Measurements from ENCODE around the gene RIBC2.
"Not testable (repeated sequence)": the region's sequence is repeated elsewhere in the genome, so short reads cannot be mapped to it uniquely, and the experiment has no call there.

The RIBC2 gene, protein sequence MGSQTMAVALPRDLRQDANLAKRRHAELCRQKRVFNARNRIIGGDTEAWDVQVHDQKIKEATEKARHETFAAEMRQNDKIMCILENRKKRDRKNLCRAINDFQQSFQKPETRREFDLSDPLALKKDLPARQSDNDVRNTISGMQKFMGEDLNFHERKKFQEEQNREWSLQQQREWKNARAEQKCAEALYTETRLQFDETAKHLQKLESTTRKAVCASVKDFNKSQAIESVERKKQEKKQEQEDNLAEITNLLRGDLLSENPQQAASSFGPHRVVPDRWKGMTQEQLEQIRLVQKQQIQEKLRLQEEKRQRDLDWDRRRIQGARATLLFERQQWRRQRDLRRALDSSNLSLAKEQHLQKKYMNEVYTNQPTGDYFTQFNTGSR

DNA sequence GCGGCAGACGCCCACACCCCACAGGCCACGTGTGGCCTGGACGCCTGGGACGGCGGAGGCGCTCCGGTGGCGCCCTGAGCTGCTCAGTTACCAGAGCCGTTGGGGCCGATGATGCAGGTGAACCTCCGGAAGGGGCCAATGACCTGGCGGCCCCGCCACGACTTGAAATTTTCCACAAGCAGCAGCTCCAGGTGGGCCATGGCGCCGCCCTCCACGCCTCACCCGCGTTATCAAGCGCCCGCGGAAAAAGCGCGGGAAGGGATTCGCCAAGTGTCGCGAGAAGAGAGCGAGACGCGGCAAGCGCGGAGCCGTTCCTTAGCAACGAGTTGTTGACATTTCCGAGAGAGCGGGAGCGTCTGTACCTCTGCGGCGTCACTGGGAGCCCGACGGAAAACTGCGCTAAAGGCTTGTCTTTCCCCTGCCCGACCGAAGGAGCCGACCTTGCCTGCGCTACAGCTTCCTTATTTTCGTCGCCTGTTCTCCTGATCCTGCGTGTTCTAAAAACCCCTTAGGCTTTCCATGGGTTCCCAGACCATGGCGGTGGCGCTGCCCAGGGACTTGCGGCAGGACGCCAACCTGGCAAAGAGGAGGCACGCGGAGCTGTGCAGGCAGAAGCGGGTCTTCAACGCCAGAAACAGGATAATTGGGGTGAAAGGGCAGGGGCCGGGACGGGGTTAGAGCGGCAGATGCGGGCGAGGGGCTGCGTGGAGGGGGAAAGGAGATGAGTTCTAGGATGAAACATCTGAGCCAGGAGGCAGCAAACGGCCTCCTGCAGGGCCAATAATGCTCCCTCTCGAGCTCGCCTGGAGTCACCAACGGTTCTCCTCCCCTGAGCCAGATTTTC is at the start of gene RIBC2, which contains the start of gene SMC1B:
RIBC2 (plus strand) TSS at position 326 of the 844 bp plus-strand sequence; CDS start at position 520, 194 bp downstream.
SMC1B (minus strand) TSS at position 232 of the 844 bp plus-strand sequence; CDS start at position 200, 32 bp downstream.
- peak; percentile 68 for DNase-seq

DNA sequence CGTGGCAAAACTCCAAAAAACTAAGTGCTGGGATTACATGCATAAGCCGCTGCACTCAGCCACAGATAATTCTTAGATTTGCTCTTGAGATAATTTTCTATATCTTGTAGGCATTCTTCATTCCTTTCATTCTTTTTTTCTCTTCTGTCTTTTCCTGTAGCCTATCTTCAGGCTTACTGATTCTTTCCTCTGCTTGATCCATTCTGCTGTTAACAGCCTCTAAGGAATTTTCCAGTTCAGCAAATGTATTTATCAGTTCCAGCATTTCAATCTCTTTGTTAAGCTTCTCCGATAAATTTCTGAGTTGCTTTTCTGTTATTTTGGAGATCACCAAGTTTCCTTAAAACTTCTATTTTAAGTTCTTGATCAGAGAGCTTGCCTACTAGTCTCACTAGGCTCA is 46.8 kb upstream of the RIBC2 start:
- DNase-seq: no peak

DNA sequence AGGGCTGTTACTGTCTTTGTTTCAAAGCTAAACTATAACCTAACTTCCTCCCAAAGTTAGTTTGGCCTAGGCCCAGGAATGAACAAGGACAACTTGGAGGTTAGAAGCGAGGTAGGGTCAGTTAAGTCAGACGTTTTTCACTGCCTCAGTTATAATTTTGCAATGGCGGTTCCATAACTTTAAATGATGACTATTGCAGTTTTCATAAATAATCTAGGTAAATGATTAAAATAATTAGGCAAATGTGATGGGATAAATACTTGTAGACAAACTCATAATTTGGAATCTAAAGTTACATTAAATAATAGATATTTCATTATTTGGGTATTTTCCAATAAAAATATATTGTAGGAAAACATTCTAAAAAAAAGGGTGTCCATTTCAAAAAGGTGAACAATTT is 39.9 kb upstream of the RIBC2 start:
- not testable (repeated sequence) for DNase-seq

DNA sequence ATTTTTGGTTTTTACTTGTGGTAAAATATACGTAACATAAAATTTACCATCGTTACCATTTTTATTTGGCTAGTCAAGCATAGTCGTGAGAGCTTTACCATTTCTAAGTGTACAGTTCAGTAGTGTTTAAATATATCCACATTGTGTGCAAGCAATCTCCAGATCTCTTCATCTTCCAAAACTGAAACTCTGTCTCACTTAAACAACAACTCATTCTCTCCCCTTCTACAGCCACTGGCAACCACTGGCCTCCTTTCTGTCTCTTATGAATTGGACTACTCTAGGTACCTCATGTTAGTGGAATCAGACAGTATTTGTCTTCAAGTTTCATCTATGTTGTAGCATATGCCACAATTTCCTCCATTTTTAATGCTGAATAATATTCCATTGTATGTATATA is 37.5 kb upstream of the RIBC2 start:
- no peak for DNase-seq

DNA sequence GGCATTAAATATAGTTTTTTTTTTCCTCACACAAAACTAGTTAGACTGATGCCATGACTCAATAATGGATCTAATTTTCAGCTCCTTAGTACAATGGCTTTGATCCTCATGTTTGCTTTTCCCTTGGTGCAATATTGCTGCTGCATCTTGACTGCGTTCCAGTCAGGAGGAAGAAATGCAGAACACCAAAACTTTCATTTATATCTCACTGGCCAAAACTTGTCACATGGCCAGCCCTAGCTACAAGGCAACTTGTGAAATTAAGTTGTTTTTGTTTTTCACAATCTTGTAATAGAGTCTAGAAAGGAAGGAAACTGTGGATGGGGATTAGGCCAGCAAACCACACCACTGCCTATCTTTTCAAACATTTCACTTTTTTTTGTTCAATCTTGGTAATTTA is 36.8 kb upstream of the RIBC2 start:
- no peak for DNase-seq

DNA sequence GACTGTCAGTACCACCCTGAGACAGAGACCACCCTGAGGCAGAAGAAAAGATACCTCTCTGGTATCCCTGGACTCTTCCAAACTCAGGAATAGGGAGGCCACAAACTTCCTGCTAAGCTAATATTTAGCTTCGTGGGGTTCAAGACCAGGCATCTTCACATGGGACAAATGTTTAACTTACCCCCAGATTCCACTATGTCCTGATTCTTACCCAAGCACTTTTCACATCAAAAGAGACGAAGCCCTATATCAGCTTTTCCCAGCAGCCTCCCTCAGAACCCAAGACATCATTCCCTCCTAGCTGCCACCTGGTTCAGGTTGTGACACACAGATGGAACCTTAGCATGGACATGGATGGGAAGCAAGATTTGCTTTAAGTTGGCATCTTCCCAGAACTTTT is 32.1 kb upstream of the RIBC2 start:
- DNase-seq: no peak

DNA sequence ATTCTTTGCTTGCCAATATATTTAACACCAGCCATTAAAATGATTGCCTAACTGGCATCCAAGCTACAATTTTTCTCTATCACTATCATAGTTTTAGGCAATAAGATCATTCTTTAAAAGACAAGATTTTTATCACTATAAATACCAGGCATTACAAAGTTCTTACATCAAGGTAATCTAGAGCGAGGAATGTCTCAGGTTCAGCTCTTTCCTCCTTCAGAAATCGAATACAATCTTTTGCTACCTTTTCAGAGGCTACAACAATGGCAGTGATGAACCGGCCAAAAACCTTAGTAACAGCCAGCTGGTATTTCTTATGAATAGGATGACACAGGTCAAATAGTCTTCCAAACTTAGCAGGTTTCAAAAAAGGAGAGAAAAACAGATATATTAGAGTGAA is 23.9 kb upstream of the RIBC2 start:
- DNase-seq: no peak

DNA sequence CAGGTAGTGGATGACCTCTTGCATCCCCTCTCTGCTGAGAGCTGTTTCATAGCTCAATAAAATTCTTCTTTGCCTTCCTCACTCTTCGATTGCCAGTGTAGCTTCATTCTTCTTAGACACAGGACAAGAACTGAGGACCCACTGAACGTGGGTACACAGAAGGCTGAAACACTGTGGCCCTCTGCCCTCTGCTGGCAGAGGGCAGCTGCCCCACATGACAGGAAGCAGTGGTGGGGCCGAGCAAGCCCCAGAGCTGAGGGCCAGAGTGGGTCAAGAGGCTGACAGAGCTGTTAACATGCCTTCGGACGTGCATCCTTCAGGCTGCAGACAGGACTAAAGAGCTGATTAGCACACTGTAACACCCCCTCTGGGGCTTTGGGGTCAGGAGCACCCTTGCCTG is 15.7 kb upstream of the RIBC2 start:
- no peak for DNase-seq

DNA sequence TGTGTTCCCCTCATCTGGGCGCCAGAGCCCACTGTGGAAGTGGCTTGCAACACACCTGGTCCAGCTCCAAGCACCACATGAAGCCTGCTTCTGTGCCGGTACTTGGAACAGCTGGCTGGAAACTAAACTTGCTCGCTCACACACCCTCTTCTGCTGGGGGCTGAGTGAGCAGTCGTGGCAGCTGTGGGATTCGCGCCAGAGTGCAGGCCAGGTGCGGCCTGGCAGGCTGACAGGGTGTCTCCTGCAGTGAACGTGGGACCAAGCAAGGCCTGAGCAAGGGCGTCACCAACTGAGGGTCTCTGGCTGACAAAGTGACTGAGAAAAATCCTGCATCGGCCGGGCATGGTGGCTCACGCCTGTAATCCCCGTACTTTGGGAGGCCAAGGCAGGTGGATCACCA is 15.3 kb upstream of the RIBC2 start:
- no peak for DNase-seq

DNA sequence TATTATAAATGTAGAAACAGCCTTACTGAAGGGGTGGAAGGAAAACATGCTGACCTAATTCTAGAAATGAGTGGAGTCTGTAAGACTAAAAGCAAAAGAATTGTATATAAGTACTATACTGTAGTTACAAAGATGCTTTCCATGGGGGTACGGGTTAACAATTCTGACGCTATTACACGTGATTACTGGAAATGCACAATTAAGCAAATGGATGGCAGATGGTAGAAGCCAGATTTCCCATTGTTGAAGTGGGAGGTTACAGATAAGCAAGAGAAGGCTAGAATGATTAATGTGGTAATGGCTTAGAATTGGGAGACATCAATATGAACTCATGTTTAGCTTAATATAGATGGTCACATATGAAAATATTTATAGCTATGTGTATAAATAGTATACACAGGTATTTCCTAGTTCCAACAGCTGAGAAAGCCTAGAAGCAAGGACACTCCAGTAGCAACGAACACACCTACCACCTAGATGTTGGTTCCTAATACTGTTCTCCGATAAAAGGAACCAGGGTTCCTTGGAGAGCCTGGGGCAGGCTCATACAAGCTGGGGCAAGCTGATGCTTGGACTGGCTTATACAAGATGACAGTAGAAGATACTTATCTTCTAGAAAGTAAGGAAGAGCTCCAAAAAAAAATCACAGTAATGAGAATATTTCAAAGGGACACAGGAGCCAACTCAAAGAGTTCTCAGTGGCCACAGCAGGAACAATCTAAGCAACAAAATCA is 13.6 kb upstream of the RIBC2 start:
- DNase-seq: peak; percentile 68

DNA sequence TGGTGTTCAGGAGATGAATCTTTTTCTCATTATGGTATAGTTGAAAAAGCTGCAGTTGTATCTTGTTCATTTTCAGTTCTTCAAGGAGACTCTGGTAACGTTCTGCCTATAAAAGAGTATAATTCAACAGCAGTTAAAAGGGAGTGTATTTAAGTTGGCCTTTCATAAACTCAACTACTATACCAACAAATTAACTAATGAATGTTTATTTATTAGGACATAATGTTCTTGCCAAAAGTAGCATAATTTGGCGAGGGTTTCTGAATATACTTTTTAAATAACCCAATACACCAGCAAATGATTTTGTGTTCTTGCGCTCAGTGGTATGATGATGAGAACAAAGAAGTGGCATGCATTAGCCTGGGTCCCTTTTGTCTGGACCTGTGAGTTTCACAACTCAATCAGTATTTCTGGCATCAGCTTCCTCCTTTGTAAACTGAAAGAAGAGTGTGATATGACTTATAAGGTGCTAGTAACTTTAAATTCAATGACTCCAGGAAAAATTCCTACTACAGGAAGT is 11.0 kb upstream of the RIBC2 start:
- no peak for DNase-seq

DNA sequence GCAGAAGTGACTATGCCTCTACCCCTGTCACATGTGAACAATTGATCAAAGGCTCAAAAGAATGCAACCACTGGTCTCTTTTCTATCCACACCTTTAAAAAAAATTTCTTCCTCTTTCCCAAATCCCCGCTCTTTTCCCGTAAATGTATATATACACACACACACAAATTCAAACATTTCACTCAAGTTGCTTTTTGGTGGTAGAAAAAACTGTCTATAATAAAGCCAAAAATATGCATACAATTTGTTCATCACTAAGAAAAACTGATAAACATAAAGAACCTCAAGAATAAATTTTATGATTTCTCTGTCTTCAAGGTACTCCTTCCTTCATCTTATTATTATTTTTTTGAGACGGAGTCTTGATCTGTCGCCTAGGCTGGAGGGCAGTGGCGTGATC is 5.7 kb upstream of the RIBC2 start:
- no peak for DNase-seq

DNA sequence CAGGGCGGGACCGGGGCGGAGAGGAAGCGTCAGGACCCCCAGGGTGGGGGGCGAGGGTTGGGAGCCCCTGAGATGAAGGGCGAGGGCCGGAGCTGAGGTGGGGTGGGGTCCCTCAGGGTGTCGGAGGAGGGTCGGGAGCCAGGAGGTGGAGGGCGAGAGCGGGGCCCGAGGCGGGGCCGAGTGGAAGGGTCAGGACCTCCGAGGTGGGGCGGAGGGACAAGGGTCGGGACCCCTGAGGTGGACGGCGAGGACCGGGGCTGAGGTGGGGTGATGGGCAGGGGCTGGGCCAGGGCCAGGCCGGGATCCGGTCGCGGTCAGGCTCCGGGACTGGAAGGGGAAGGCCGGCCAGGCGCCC is 503 bp upstream of the RIBC2 start:
- DNase-seq: no peak

DNA sequence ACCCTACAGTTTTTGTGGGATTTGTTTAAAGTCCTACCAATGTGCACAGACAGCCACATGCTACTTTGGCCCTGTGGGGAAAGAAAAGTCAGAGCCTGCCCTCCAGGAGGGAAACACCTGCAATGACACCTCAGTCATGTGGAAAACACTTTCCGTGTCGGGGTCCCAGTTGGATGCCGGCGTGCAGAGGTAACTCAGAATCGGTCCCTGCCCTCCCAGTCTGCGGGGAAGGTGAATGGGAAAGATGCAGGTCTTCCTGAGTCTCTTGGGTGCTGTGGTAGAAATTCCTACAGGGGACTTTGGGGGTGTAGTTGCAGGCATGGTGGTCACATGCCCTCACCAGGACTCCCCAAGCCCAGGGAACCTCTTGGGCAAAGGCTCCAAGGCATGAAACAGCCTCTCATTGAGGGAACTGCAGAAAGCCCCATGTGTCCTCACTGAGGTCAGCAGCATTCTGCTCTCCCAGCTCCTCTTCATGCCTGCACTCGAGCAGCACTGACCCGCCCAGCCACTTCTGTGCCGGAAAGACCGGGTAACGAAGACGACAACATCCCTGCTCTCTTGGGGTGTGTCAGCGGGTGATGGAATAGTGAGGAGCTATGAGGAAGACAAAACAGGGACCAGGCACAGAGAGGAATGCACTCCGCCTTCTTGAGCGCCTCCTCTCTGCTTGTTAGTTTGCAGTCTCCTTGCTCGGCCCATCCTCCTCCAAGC is 4.7 kb downstream of the RIBC2 start:
- DNase-seq: no peak

DNA sequence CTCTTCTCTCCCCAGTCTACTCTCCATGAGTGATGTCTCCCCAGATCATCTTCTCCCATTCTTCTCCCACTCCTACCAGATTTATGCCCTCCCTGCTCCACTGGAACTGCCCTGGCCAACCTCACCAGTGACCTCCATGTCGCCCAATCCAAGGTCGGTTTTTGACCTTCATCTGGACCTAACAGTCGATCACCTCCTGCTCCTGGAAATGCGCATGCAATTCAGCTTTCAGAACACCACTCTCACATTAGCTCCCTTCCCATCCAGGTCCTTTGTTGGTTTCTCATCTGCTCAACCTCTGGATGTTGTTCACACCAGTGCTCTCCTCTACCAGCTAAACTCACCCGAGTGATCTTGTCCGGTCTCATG is 5.3 kb downstream of the RIBC2 start:
- no peak for DNase-seq

DNA sequence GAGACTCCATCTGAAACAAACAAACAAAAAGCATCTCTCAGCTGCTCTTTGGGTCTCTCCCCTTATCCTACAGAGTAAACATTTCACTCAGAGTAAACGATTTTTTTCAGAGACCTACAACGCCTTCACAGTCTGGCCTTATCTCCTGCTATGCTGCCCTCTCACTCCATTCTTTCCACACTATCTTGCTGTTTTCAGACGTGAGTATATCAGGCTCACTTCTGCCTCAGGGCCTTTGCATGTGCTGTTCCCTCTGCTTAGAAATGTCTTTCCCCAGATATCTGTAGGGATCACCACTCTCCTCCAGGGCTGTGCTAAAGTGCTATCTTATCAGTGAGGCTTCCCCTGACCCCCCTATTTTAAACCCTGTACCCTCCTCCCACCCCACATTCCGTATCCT is 6.5 kb downstream of the RIBC2 start:
- DNase-seq: no peak

DNA sequence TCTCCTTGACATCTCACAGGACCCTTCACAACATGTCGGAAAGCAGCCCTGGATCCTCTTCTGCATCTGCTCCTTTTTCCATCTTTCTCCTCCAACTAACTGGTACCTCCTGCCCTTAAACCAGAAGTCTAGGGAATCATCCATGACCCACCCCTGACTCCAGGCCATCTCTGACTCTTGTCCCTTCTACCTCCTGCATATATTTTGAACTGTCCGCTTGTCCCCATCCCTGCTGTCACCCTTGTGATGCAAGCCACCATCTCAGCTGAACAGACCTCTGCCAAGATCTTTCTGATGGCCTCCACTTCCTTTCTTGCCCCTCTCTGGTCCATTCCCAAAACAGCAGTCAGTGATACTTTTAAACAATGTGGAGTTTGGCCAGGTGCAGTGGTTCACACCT is 7.0 kb downstream of the RIBC2 start:
- DNase-seq: no peak

DNA sequence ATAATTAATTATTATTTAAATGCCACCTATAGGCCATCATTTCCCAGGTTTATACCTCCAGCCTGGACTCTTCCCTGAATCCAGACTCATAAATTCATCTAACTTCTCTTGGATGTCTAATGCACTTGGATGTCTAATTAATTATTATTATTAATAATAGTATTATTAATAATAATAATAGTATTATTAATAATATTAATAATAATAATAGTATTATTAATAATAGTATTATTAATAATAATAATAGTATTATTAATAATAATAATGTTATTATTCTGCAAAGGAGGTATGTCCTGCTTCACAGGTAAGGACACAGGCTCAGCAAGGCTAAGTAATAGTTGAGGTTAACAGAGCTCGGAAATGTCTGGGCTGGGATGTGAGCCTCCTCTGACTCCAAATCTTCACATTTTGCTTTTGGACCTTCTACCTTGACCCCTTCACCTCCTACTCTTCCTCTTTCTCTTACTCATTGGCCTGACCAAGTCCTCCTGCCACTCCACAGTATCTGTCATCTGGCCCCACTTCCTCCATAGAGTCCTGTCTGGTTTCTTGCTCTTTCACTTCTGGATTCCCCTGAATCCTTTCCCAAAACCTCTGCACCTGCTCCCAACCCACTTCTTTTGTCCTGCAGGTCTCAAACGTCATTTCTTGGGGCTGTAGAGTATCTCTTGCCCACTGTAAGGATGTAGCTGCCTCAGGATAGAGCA is 8.0 kb downstream of the RIBC2 start:
- DNase-seq: no peak

DNA sequence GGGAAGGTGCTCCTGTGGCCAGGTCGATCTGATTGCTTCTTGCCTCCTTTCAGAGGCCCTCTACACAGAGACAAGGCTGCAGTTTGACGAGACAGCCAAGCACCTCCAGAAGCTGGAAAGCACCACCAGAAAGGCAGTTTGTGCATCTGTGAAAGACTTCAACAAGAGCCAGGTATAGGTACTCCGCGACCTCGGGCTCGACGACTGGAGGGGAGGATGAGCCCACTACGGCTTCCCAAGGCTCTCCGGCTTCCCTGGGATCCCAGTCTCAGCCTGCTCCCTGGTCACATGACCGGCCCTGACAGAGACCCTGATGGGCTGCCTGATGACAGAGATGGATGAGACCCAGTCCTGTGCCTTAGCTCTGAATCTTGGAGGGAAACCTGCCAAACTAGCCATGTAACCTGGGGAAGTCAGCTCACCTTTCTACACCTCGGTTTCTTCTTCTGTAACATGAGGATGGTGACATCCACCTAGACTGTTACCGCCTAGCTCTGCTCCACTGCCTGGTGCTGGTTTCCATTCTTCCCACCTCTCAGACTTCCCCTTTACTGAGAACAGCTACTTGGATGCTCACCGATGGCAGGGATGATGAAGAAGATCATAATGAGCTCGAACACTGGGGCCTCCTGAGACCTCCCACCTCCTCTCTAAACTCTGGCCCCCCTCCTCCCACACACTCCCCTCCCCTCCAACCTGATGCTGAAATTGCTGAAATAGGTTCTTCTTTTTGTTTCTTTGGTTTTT is 8.9 kb downstream of the RIBC2 start:
- no peak for DNase-seq

DNA sequence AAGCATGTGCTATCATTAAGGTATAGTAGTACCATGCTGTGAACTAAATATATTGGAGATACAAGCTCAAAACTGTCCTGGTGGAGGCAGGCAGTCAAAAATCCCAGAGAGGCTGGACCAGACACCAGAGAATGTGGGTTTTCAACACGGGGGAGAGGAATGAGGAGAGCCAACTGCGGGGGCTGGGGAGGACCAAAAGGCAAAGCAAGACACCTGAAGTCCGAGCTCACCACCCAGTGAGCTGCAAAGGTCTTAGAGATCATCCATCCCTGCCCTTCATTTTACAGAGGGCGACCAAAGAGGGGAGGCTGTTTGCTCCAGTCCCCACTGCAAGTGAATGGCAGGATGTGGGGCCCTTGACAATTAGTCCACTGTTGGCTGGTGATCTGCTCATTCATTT is 10.0 kb downstream of the RIBC2 start:
- no peak for DNase-seq

DNA sequence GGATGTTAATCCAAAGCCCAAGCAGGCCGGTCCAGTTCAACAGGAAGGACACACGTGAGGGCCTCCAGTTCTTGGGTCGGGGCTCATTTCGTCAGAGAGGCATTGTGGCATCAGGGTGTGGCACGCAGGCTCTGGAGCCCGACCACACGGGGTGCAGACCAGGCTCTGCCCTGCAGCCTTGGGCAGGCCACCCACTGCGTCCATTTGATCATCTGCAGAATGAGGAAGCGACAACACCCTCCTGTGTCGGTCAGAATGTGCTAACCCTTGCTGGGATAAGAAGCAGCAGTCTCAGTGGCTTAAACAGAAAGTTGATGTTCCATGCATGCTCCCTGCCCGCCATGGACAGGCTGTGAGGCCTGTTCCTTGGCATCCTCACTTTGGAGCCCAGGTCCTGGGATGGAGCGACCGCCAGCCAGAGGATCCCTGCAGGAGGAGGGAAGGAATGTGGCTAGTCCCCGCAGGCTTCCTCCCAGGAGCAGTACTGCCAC is 10.8 kb downstream of the RIBC2 start:
- no peak for DNase-seq

All from DMS 273 treated with DMSO at 0.1 percent for 48 hours (cell line).